GM18870 (cell line): Measurements from ENCODE around the gene OR1S2.
"Not testable (repeated sequence)": the region's sequence is repeated elsewhere in the genome, so short reads cannot be mapped to it uniquely, and the experiment has no call there.

Experiments used
- ATAC-seq: cut with Tn5 transposase; IDR thresholded peaks from one replicate; pipeline ENCODE4 v1.9.1; 2021; ENCODE audit warnings: moderate library complexity; ENCODE audit not compliant: unreplicated experiment

Gene OR1S2

GRCh38 chr11:58204042-58204441, at the start of gene OR1S2:
TSS of gene OR1S2 (minus strand) at chr11:58204142. CDS start at chr11:58204142, 0 bp downstream.
- ATAC-seq: no peak

GRCh38 chr11:58243954-58244353, 40.0 kb upstream of the OR1S2 start:
- ATAC-seq: no peak

- ATAC-seq: no peak
Measured at GRCh38 chr11:58227956-58228615, 24.1 kb upstream of the OR1S2 start.

GRCh38 chr11:58222721-58223120, 18.8 kb upstream of the OR1S2 start:
- no peak for ATAC-seq

GRCh38 chr11:58216476-58216875, 12.5 kb upstream of the OR1S2 start:
- ATAC-seq: no peak

- ATAC-seq: not testable (repeated sequence)
Measured at GRCh38 chr11:58212420-58212819, 8.5 kb upstream of the OR1S2 start, which contains the start of gene OR1S1. TSS of gene OR1S1 (plus strand) at chr11:58212720.

GRCh38 chr11:58199271-58199670, 4.7 kb downstream of the OR1S2 start:
- no peak for ATAC-seq

- no peak for ATAC-seq
Measured at GRCh38 chr11:58195939-58196338, 8.0 kb downstream of the OR1S2 start.

GRCh38 chr11:58193391-58193790, 10.6 kb downstream of the OR1S2 start:
- ATAC-seq: no peak

- ATAC-seq: no peak
Measured at GRCh38 chr11:58192229-58192628, 11.7 kb downstream of the OR1S2 start.

- no peak for ATAC-seq
Measured at GRCh38 chr11:58188770-58189169, 15.2 kb downstream of the OR1S2 start, which contains the start of gene OR9Q2. TSS of gene OR9Q2 (plus strand) at chr11:58189070. CDS start at chr11:58190491, 1,421 bp downstream.

GRCh38 chr11:58186938-58187337, 17.0 kb downstream of the OR1S2 start:
- no peak for ATAC-seq

- ATAC-seq: no peak
Measured at GRCh38 chr11:58179648-58180047, 24.3 kb downstream of the OR1S2 start.

- no peak for ATAC-seq
Measured at GRCh38 chr11:58178444-58178843, 25.5 kb downstream of the OR1S2 start.

- ATAC-seq: no peak
Measured at GRCh38 chr11:58177409-58178054, 26.4 kb downstream of the OR1S2 start.

- ATAC-seq: no peak
Measured at GRCh38 chr11:58165504-58166106, 38.3 kb downstream of the OR1S2 start.

GRCh38 chr11:58164990-58165389, 39.0 kb downstream of the OR1S2 start:
- no peak for ATAC-seq

- ATAC-seq: no peak
Measured at GRCh38 chr11:58164389-58164788, 39.6 kb downstream of the OR1S2 start.
